Measurements from ENCODE around the gene ZC3H7A. TPM values are rescaled to one million over a fixed set of nuclear protein-coding genes. Genes with fewer than 3 reads are reported as not detected.

Gene ZC3H7A
- total RNA-seq, 1 experiment from 2014 or later: 43.1 TPM

- WGBS (ENCODE audit: extremely low coverage, insufficient read length, low lambda C conversion rate): no CpG with 5 or more reads among the region's 8 CpGs
- H3K9ac ChIP-seq (ENCODE audit: extremely low read depth, insufficient read length, low read length): no peak overlapping the region
- H3K18ac ChIP-seq (ENCODE audit: insufficient read length, low read depth, low read length): no peak overlapping the region
- no peak overlapping the region for H3T11ph ChIP-seq (ENCODE audit: low read length)
- no peak overlapping the region for H3K4ac ChIP-seq (ENCODE audit: low read depth, low read length)
- no peaks in the 10 kb centered on the region for H3K27me3 Mint-ChIP-seq (ENCODE audit: low read depth)
- no peak overlapping the region for H4K5ac ChIP-seq (ENCODE audit: insufficient read length, low read depth, low read length)
- no peak overlapping the region for H2BK120ac ChIP-seq (ENCODE audit: low read depth, low read length, poor library complexity, severe bottlenecking)
- H2BK12ac ChIP-seq (ENCODE audit: insufficient read length, low read depth, low read length): no peak overlapping the region
- H3K56ac ChIP-seq (ENCODE audit: insufficient read length, low read depth, low read length): no peak overlapping the region
- H4K20me1 ChIP-seq (ENCODE audit: control insufficient read depth, insufficient read depth, insufficient read length): no peaks in the 10 kb centered on the region
- H4K91ac ChIP-seq (ENCODE audit: insufficient read length, low read depth, low read length): no peak overlapping the region
- H2AFZ ChIP-seq (ENCODE audit: low read length): no peak overlapping the region
- H3K9me3 Mint-ChIP-seq: no peaks in the 10 kb centered on the region
- no peak overlapping the region for H2BK20ac ChIP-seq (ENCODE audit: low read depth, low read length, poor library complexity, severe bottlenecking)
- no peak overlapping the region for H2AK5ac ChIP-seq (ENCODE audit: insufficient read length, low read length)
- no peaks in the 10 kb centered on the region for H3K79me1 ChIP-seq (ENCODE audit: insufficient read depth, low read depth, low read length, poor library complexity, severe bottlenecking)
- no peaks in the 10 kb centered on the region for H3K27me3 ChIP-seq (ENCODE audit: insufficient read depth, low read length)
- no peak overlapping the region for H4K8ac ChIP-seq (replicated peaks; ENCODE audit: insufficient read length, low read depth, low read length)
- H2BK5ac ChIP-seq (ENCODE audit: insufficient read length, low read length): no peak overlapping the region
- H3K27ac ChIP-seq (ENCODE audit: insufficient read length, low read depth, low read length): no peak overlapping the region
- no peak for DNase-seq
- no peak overlapping the region for H3K23ac ChIP-seq (ENCODE audit: insufficient read length, low read depth, low read length)
- no peak overlapping the region for H3K4me2 ChIP-seq (ENCODE audit: insufficient read depth, insufficient read length, low read length)
- no peaks in the 10 kb centered on the region for H3K23me2 ChIP-seq (ENCODE audit: insufficient read length, low read depth, low read length, poor library complexity, severe bottlenecking)
- H3K14ac ChIP-seq (ENCODE audit: insufficient read depth, low read length): no peak overlapping the region
- no peak overlapping the region for H2BK15ac ChIP-seq (ENCODE audit: low read depth, low read length)
- no peak overlapping the region for H3K27ac Mint-ChIP-seq
- H3K9me3 ChIP-seq (ENCODE audit: control insufficient read depth, low read depth, low read length): no peaks in the 10 kb centered on the region
- H3K4me3 Mint-ChIP-seq: no peak overlapping the region
- peaks cover 2 to 42% (median 35%) of the 10 kb centered on the region in 3 experiments; a peak in 5 of 7 replicates for H3K36me3 Mint-ChIP-seq (ENCODE audit: insufficient read depth in 1 of 3, low read depth in 3 of 3)
- no peaks in the 10 kb centered on the region for H3K79me2 ChIP-seq (ENCODE audit: insufficient read depth, low read length)
- TF ChIP-seq CTCF (conservative IDR thresholded peaks at IDR 0.05): no peak
- H3K4me1 ChIP-seq (ENCODE audit: insufficient read depth, low read length): no peaks in the 10 kb centered on the region
- H3K4me1 Mint-ChIP-seq: peaks cover 4 to 8% of the 10 kb centered on the region in 2 experiments
Observed at GRCh38 chr16:11735787-11736186, 61.3 kb downstream of the ZC3H7A start.
